Breast epithelium (tissue), 3 donors: Measurements from ENCODE around the gene PTTG1IP2.

Experiments
- CTCF ChIP-seq, 3 donors: fragments of 450-650 bp; IDR thresholded peaks; one replicate each; pipeline ENCODE4 v1.5.1; 2016 to 2017; ENCODE audit warnings: antibody characterized with exemption in 3 of 3, mild to moderate bottlenecking in 3 of 3, moderate library complexity in 3 of 3
- POLR2A ChIP-seq: fragments of 450-650 bp; IDR thresholded peaks from one replicate; pipeline ENCODE4 v1.6.1; 2016; ENCODE audit warnings: antibody characterized with exemption, mild to moderate bottlenecking, moderate library complexity
- POLR2AphosphoS5 ChIP-seq, 3 donors: sonication (generic); formaldehyde crosslinking; IDR thresholded peaks; one replicate each; pipeline ENCODE4 v1.6.1; 2017; ENCODE audit warnings: antibody characterized with exemption in 3 of 3

- peak; percentile 50 to 66 (median 62) for TF ChIP-seq CTCF (IDR thresholded peaks at IDR 0.05)
- no peak for TF ChIP-seq POLR2A
- TF ChIP-seq POLR2AphosphoS5 (IDR thresholded peaks at IDR 0.05) = no peak
These were observed 14.0 kb upstream of the PTTG1IP2 start for GRCh38 chr7:90455163-90456030.
